Measurements from ENCODE around the gene RAB44. TPM values are rescaled to one million over a fixed set of nuclear protein-coding genes. Genes with fewer than 3 reads are reported as not detected.

Gene RAB44
- total and polyA plus RNA-seq, 4 experiments from 2014 or later = not detected

GRCh38 chr6:36688063-36688738, 9.4 kb upstream of the RAB44 start:
- no peak for DNase-seq
- Mint-ChIP-seq H3K4me1 (peaks cover 19 to 45% (median 28%) of the 10 kb centered on the region in 4 donors), H3K4me3 (no peak overlapping the region), H3K27ac (peak overlapping the region in 3 of 7 donors; percentile 12 to 47 (median 47)), H3K9me3 (no peaks in the 10 kb centered on the region), H3K27me3 (no peaks in the 10 kb centered on the region), H3K36me3 (peaks cover 0 to 16% of the 10 kb centered on the region in 2 donors)
- Histone ChIP-seq H3K27ac (ENCODE audit: low read depth, low read length) (no peak overlapping the region), H3K36me3 (ENCODE audit: insufficient read depth, low read length) (peaks cover 5% of the 10 kb centered on the region), H3K9me3 (ENCODE audit: control insufficient read depth in 1 of 2, low read length in 2 of 2) (no peaks in the 10 kb centered on the region), H3K4me3 (ENCODE audit: low read length in 2 of 2) (no peak overlapping the region), H3K27me3 (ENCODE audit: insufficient read depth, low read length) (no peaks in the 10 kb centered on the region), H3K4me1 (ENCODE audit: insufficient read depth, low read length) (peaks cover 27% of the 10 kb centered on the region)
- POLR2A ChIA-PET (ENCODE audit: partially characterized antibody) = no interaction called here
- intact Hi-C loops (cut with micrococcal nuclease) = no loop called here
- CTCF ChIA-PET (ENCODE audit: partially characterized antibody) = interaction anchor here (1.1 to 3.1 kb wide), 2 partner anchors 8 to 71 kb away, joined by 3 to 18 read pairs; no protein-coding TSS in a partner anchor

GRCh38 chr6:36688739-36689075, 8.9 kb upstream of the RAB44 start:
- H3K4me1 ChIP-seq (ENCODE audit: insufficient read depth, low read length) = peaks cover 22% of the 10 kb centered on the region
- H3K36me3 Mint-ChIP-seq = peaks cover 0 to 12% of the 10 kb centered on the region in 2 donors
- peaks cover 5% of the 10 kb centered on the region for H3K36me3 ChIP-seq (ENCODE audit: insufficient read depth, low read length)
- peaks cover 17 to 45% (median 29%) of the 10 kb centered on the region in 4 donors for H3K4me1 Mint-ChIP-seq
- H3K4me3 Mint-ChIP-seq = peak overlapping the region in 1 of 8 donors; percentile 14
- H3K27ac Mint-ChIP-seq = peak overlapping the region in 3 of 7 donors; percentile 12 to 47 (median 47)
- H3K4me3 ChIP-seq (ENCODE audit: low read length in 2 of 2) = no peak overlapping the region
- H3K27ac ChIP-seq (ENCODE audit: low read depth, low read length) = no peak overlapping the region
- no peaks in the 10 kb centered on the region for H3K27me3 ChIP-seq (ENCODE audit: insufficient read depth, low read length)
- ChIA-PET POLR2A (ENCODE audit: partially characterized antibody) (no interaction called here), CTCF (ENCODE audit: partially characterized antibody) (interaction anchor here (3.1 kb wide), 1 partner anchor 9 kb away, joined by 18 read pairs; no protein-coding TSS in a partner anchor)
- no peaks in the 10 kb centered on the region for H3K9me3 Mint-ChIP-seq
- intact Hi-C loops (cut with micrococcal nuclease) = no loop called here
- no peaks in the 10 kb centered on the region for H3K27me3 Mint-ChIP-seq
- no peaks in the 10 kb centered on the region for H3K9me3 ChIP-seq (ENCODE audit: control insufficient read depth in 1 of 2, low read length in 2 of 2)
- DNase-seq = no peak

- Histone ChIP-seq H3K27ac (ENCODE audit: low read depth, low read length) (no peak overlapping the region), H3K4me1 (ENCODE audit: insufficient read depth, low read length) (peaks cover 20% of the 10 kb centered on the region), H3K36me3 (ENCODE audit: insufficient read depth, low read length) (no peaks in the 10 kb centered on the region), H3K27me3 (ENCODE audit: insufficient read depth, low read length) (no peaks in the 10 kb centered on the region), H3K9me3 (ENCODE audit: control insufficient read depth in 1 of 2, low read length in 2 of 2) (no peaks in the 10 kb centered on the region), H3K4me3 (ENCODE audit: low read length in 2 of 2) (no peak overlapping the region)
- peaks cover 0 to 4% of the 10 kb centered on the region in 2 donors for H3K36me3 Mint-ChIP-seq
- no peak for DNase-seq
- POLR2A ChIA-PET (ENCODE audit: partially characterized antibody) = interaction anchor here (1.1 to 2.2 kb wide), 2 partner anchors 9 to 11 kb away, joined by 3 to 15 read pairs; partner anchors contain the start of gene CDKN1A
- H3K27me3 Mint-ChIP-seq = no peaks in the 10 kb centered on the region
- CTCF ChIA-PET (ENCODE audit: partially characterized antibody) = interaction anchor here (0.6 to 3.1 kb wide), 4 partner anchors 11 to 92 kb away, joined by 3 to 18 read pairs (median 6); no protein-coding TSS in a partner anchor
- H3K4me3 Mint-ChIP-seq = peak overlapping the region in 1 of 8 donors; percentile 3
- H3K4me1 Mint-ChIP-seq = peaks cover 16 to 47% (median 27%) of the 10 kb centered on the region in 4 donors
- intact Hi-C loops (cut with micrococcal nuclease) = no loop called here
- peak overlapping the region in 6 of 7 donors; percentile 43 to 92 (median 82) for H3K27ac Mint-ChIP-seq
- H3K9me3 Mint-ChIP-seq = no peaks in the 10 kb centered on the region
These were observed 6.6 kb upstream of the RAB44 start for GRCh38 chr6:36691011-36691410.

- H3K4me3 Mint-ChIP-seq = peak overlapping the region in 1 of 8 donors; percentile 7
- intact Hi-C loops (cut with micrococcal nuclease) = no loop called here
- no peaks in the 10 kb centered on the region for H3K9me3 ChIP-seq (ENCODE audit: control insufficient read depth in 1 of 2, low read length in 2 of 2)
- ChIA-PET POLR2A (ENCODE audit: partially characterized antibody) (interaction anchor here (0.8 to 2.2 kb wide), 2 partner anchors 12 to 78 kb away, joined by 3 to 15 read pairs; partner anchors contain the start of gene CDKN1A), CTCF (ENCODE audit: partially characterized antibody) (interaction anchor here (1.1 to 3.1 kb wide), 5 partner anchors 9 to 74 kb away, joined by 3 to 18 read pairs (median 4); no protein-coding TSS in a partner anchor)
- H3K27ac ChIP-seq (ENCODE audit: low read depth, low read length) = peak overlapping the region; percentile 40
- no peak for DNase-seq
- no peaks in the 10 kb centered on the region for H3K27me3 Mint-ChIP-seq
- peaks cover 20% of the 10 kb centered on the region for H3K4me1 ChIP-seq (ENCODE audit: insufficient read depth, low read length)
- H3K9me3 Mint-ChIP-seq = no peaks in the 10 kb centered on the region
- H3K4me1 Mint-ChIP-seq = peaks cover 16 to 47% (median 27%) of the 10 kb centered on the region in 4 donors
- no peak overlapping the region for H3K4me3 ChIP-seq (ENCODE audit: low read length in 2 of 2)
- no peaks in the 10 kb centered on the region for H3K27me3 ChIP-seq (ENCODE audit: insufficient read depth, low read length)
- peaks cover 0 to 4% of the 10 kb centered on the region in 2 donors for H3K36me3 Mint-ChIP-seq
- no peaks in the 10 kb centered on the region for H3K36me3 ChIP-seq (ENCODE audit: insufficient read depth, low read length)
- H3K27ac Mint-ChIP-seq = peak overlapping the region; percentile 54 to 93 (median 88)
These were observed 6.0 kb upstream of the RAB44 start for GRCh38 chr6:36691612-36692011.

GRCh38 chr6:36692220-36692619, 5.4 kb upstream of the RAB44 start:
- DNase-seq = peak; percentile 26 to 72 (median 42)
- Histone ChIP-seq H3K27ac (ENCODE audit: low read depth, low read length) (peak overlapping the region; percentile 40), H3K4me1 (ENCODE audit: insufficient read depth, low read length) (peaks cover 20% of the 10 kb centered on the region), H3K9me3 (ENCODE audit: control insufficient read depth in 1 of 2, low read length in 2 of 2) (no peaks in the 10 kb centered on the region), H3K36me3 (ENCODE audit: insufficient read depth, low read length) (no peaks in the 10 kb centered on the region), H3K27me3 (ENCODE audit: insufficient read depth, low read length) (no peaks in the 10 kb centered on the region), H3K4me3 (ENCODE audit: low read length in 2 of 2) (no peak overlapping the region)
- intact Hi-C loops (cut with micrococcal nuclease) = no loop called here
- Mint-ChIP-seq H3K27me3 (no peaks in the 10 kb centered on the region), H3K27ac (peak overlapping the region; percentile 30 to 93 (median 88)), H3K4me1 (peaks cover 16 to 53% (median 27%) of the 10 kb centered on the region in 4 donors), H3K36me3 (no peaks in the 10 kb centered on the region), H3K4me3 (peak overlapping the region in 6 of 8 donors; percentile 11 to 71 (median 44)), H3K9me3 (no peaks in the 10 kb centered on the region)
- CTCF ChIA-PET (ENCODE audit: partially characterized antibody) = interaction anchor here (0.6 to 1.4 kb wide), 10 partner anchors 10 to 351 kb away, joined by 3 to 7 read pairs (median 4); partner anchors contain the start of gene CDKN1A
- POLR2A ChIA-PET (ENCODE audit: partially characterized antibody) = interaction anchor here (0.8 to 1.3 kb wide), 2 partner anchors 12 to 77 kb away, joined by 3 to 4 read pairs; no protein-coding TSS in a partner anchor

- POLR2A ChIA-PET (ENCODE audit: partially characterized antibody) = interaction anchor here (1.3 kb wide), 1 partner anchor 13 kb away, joined by 4 read pairs; no protein-coding TSS in a partner anchor
These were observed 4.5 kb upstream of the RAB44 start for GRCh38 chr6:36692861-36693702.

More at GRCh38 chr6:36692861-36693702, 4.5 kb upstream of the RAB44 start:
- Histone ChIP-seq H3K4me3 (ENCODE audit: low read length in 2 of 2) (no peak overlapping the region), H3K36me3 (ENCODE audit: insufficient read depth, low read length) (no peaks in the 10 kb centered on the region), H3K9me3 (ENCODE audit: control insufficient read depth in 1 of 2, low read length in 2 of 2) (no peaks in the 10 kb centered on the region), H3K27ac (ENCODE audit: low read depth, low read length) (no peak overlapping the region), H3K4me1 (ENCODE audit: insufficient read depth, low read length) (peaks cover 20% of the 10 kb centered on the region), H3K27me3 (ENCODE audit: insufficient read depth, low read length) (no peaks in the 10 kb centered on the region)
- no peaks in the 10 kb centered on the region for H3K9me3 Mint-ChIP-seq
- H3K27ac Mint-ChIP-seq = peak overlapping the region in 4 of 7 donors; percentile 25 to 88 (median 82)
- CTCF ChIA-PET (ENCODE audit: partially characterized antibody) = interaction anchor here (0.6 to 1.4 kb wide), 10 partner anchors 11 to 352 kb away, joined by 3 to 7 read pairs (median 4); partner anchors contain the start of gene CDKN1A
- intact Hi-C loops (cut with micrococcal nuclease) = no loop called here
- no peaks in the 10 kb centered on the region for H3K27me3 Mint-ChIP-seq
- no peak for DNase-seq
- no peaks in the 10 kb centered on the region for H3K36me3 Mint-ChIP-seq
- peak overlapping the region in 2 of 8 donors; percentile 4 to 25 for H3K4me3 Mint-ChIP-seq
- peaks cover 16 to 61% (median 27%) of the 10 kb centered on the region in 4 donors for H3K4me1 Mint-ChIP-seq

Data from CD4-positive, alpha-beta memory T cell (primary cell).